ENCODE data around the gene IKZF1.

Gene IKZF1

GRCh38 chr7:50305583-50306493 lies 1.3 kb downstream of the IKZF1 start:
- in situ Hi-C loops (cut with HindIII; ENCODE audit: low pct_ligation_motif_present, low pct_unique_long_range_greater_than_20kb, low sequenced_read_pairs) = no loop called here
- DNase-seq = no peak

- in situ Hi-C loops (cut with HindIII; ENCODE audit: low pct_ligation_motif_present, low pct_unique_long_range_greater_than_20kb, low sequenced_read_pairs) = no loop called here
- DNase-seq = no peak
Measured at GRCh38 chr7:50306494-50307367, 2.2 kb downstream of the IKZF1 start.

- in situ Hi-C loops (cut with HindIII; ENCODE audit: low pct_ligation_motif_present, low pct_unique_long_range_greater_than_20kb, low sequenced_read_pairs) = no loop called here
- DNase-seq = no peak
Measured at GRCh38 chr7:50307368-50308032, 3.0 kb downstream of the IKZF1 start.

- in situ Hi-C loops (cut with HindIII; ENCODE audit: low pct_ligation_motif_present, low pct_unique_long_range_greater_than_20kb, low sequenced_read_pairs) = no loop called here
- DNase-seq = no peak
Measured at GRCh38 chr7:50308203-50308531, 3.7 kb downstream of the IKZF1 start.

GRCh38 chr7:50308532-50309385 lies 4.2 kb downstream of the IKZF1 start:
- DNase-seq = no peak
- in situ Hi-C loops (cut with HindIII; ENCODE audit: low pct_ligation_motif_present, low pct_unique_long_range_greater_than_20kb, low sequenced_read_pairs) = no loop called here

GRCh38 chr7:50309721-50310120 lies 5.2 kb downstream of the IKZF1 start:
- DNase-seq = no peak
- in situ Hi-C loops (cut with HindIII; ENCODE audit: low pct_ligation_motif_present, low pct_unique_long_range_greater_than_20kb, low sequenced_read_pairs) = no loop called here

- DNase-seq = no peak
Measured at GRCh38 chr7:50310361-50310760, 5.8 kb downstream of the IKZF1 start.

GRCh38 chr7:50310956-50311355 lies 6.4 kb downstream of the IKZF1 start:
- no peak for DNase-seq
- in situ Hi-C loops (cut with HindIII; ENCODE audit: low pct_ligation_motif_present, low pct_unique_long_range_greater_than_20kb, low sequenced_read_pairs) = no loop called here

More at GRCh38 chr7:50310361-50310760, 5.8 kb downstream of the IKZF1 start:
- in situ Hi-C loops (cut with HindIII; ENCODE audit: low pct_ligation_motif_present, low pct_unique_long_range_greater_than_20kb, low sequenced_read_pairs) = no loop called here

- DNase-seq = no peak
- in situ Hi-C loops (cut with HindIII; ENCODE audit: low pct_ligation_motif_present, low pct_unique_long_range_greater_than_20kb, low sequenced_read_pairs) = no loop called here
Measured at GRCh38 chr7:50312250-50313162, 8.0 kb downstream of the IKZF1 start.

GRCh38 chr7:50314836-50315592 lies 10.5 kb downstream of the IKZF1 start:
- DNase-seq = no peak
- in situ Hi-C loops (cut with HindIII; ENCODE audit: low pct_ligation_motif_present, low pct_unique_long_range_greater_than_20kb, low sequenced_read_pairs) = no loop called here

- in situ Hi-C loops (cut with HindIII; ENCODE audit: low pct_ligation_motif_present, low pct_unique_long_range_greater_than_20kb, low sequenced_read_pairs) = no loop called here
- no peak for DNase-seq
Measured at GRCh38 chr7:50315739-50316671, 11.5 kb downstream of the IKZF1 start.

GRCh38 chr7:50317221-50317678 lies 12.7 kb downstream of the IKZF1 start:
- in situ Hi-C loops (cut with HindIII; ENCODE audit: low pct_ligation_motif_present, low pct_unique_long_range_greater_than_20kb, low sequenced_read_pairs) = no loop called here
- no peak for DNase-seq

GRCh38 chr7:50317697-50318669 lies 13.5 kb downstream of the IKZF1 start:
- no peak for DNase-seq
- in situ Hi-C loops (cut with HindIII; ENCODE audit: low pct_ligation_motif_present, low pct_unique_long_range_greater_than_20kb, low sequenced_read_pairs) = no loop called here

GRCh38 chr7:50321487-50322067 lies 17.1 kb downstream of the IKZF1 start:
- in situ Hi-C loops (cut with HindIII; ENCODE audit: low pct_ligation_motif_present, low pct_unique_long_range_greater_than_20kb, low sequenced_read_pairs) = no loop called here
- DNase-seq = no peak

All from ACHN (cell line).